ENCODE data around the gene SCP2.

Gene SCP2

DNA sequence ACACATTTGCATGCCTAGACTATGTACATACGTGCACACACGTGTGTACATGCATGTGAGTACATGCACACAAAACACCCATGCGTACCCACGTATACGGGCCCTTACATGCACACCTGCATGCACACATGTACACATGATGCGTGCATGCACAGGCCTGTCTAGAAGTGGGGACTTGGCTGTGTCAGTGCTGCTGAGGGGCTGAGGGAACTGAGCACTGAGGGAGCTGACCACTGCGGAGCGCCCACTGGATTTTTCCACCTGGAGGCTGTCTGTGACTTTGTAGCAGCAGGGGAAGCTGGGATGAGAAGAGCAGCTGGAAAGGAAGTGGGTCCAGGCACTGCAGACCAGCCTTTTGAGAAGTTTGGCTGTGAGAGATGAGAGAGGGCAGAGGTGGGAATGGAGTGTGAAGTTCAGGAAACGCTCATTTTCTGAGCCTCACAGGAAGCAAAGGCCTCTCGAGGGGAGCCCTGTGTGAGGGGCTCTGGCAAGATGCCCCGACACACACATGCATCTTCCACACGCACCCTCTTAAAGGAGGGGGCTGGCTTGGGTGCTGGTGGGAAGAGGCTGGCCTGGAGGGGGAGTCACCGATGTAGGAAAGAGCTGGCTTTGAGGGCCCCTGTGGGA lies 155.9 kb downstream of the SCP2 start:
- DNase-seq (ENCODE audit: low spot score) = no peak

DNA sequence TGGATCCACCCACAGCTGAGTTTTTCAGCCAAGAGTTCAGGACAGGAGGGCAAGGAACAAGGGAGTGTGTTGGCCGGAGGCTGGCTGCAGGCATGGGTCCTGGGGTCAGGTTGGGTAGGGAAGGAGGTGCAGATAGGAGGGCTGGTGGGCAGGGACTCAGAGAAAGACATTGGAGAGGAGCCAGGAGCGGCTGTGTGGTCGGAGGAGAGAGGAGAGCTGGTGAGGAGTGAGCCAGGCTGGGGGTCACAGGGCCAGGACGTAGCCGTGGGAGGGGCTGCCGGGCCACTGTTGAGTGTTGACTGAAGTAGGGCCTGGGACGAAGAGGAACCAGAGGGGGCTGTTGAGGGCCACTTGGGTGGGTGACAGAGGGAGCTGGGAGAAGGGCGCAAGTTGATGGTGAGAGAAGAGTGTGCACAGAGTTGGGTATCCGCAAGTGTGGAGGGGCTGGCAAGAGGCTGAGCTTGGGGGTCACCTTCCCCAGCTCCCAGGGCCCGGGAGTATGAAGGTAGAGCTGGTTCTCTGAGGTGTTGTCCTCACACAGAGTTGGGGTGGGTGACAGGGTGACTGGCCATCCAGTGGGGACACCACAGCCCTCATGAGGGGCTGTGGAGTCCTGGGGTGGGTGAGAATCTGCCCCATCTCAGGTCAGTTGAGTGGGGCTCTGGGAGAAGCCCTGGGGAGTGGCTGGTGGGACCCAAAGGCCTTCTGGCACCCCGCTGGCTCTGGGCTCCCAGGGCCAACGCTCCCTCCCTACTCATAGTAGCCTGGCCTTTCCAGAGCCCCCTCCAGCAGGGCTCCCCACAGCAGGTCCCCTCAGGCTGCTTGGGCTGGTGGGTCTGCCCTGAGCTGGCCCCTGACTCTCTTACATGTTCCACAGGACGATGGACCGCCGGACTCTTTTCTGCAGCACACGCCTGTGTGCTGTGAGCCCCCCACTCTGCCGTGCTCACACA lies 156.8 kb downstream of the SCP2 start:
- DNase-seq (ENCODE audit: low spot score) = no peak

DNA sequence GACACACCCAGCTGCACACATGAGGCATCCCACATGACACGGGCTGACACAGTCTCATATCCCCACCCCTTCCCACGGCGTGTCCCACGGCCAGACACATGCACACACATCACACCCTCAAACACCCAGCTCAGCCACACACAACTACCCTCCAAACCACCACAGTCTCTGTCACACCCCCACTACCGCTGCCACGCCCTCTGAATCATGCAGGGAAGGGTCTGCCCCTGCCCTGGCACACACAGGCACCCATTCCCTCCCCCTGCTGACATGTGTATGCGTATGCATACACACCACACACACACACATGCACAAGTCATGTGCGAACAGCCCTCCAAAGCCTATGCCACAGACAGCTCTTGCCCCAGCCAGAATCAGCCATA lies 157.5 kb downstream of the SCP2 start:
- DNase-seq (ENCODE audit: low spot score) = peak; percentile 28

DNA sequence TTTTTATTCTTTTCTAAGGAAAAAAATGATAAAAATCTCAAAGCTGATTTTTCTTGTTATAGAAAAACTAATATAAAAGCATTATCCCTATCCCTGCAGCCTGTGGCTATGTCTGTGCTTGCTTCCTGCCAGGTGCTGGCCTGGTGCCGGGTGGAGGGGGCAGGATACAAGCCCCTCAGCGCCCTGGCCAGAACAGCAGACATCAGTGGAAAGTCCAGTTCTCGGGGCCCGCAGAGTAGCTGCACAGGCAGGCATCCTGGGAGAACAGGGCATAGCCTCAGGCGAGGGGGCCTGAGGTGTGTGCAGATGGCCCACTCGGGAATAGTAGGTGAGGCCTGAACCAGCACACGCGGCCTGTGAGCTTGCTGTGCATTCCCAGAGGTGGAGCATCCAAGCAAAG lies 158.3 kb downstream of the SCP2 start:
- no peak for DNase-seq (ENCODE audit: low spot score)

DNA sequence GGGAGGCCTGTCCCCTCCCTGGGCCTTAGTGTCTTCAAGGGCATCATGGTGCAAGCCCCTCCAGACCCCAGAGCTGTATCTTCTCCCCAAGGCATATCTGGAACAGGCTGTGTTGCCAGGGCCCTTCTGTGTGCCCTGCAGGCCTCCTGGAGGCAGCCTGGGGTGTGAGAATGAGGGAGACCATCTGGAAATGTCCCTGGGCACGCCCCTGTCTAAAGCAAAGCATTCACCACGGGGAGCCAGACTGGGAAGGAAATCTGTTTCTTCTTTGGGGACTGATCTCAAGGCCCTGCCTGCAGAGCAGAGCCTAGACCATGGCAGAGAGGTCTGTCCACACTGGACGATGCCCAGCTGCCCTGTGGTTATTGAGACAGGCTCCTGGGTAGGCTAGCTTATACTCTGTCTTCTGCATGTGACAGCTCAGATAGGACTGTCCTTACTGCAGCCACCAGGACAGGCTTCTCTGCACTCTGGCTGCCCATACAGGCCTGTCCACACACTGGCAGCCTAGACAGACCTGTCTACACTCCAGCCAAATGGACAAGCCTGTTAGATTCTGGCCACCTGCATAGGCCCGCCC lies 159.5 kb downstream of the SCP2 start:
- DNase-seq (ENCODE audit: low spot score) = no peak

DNA sequence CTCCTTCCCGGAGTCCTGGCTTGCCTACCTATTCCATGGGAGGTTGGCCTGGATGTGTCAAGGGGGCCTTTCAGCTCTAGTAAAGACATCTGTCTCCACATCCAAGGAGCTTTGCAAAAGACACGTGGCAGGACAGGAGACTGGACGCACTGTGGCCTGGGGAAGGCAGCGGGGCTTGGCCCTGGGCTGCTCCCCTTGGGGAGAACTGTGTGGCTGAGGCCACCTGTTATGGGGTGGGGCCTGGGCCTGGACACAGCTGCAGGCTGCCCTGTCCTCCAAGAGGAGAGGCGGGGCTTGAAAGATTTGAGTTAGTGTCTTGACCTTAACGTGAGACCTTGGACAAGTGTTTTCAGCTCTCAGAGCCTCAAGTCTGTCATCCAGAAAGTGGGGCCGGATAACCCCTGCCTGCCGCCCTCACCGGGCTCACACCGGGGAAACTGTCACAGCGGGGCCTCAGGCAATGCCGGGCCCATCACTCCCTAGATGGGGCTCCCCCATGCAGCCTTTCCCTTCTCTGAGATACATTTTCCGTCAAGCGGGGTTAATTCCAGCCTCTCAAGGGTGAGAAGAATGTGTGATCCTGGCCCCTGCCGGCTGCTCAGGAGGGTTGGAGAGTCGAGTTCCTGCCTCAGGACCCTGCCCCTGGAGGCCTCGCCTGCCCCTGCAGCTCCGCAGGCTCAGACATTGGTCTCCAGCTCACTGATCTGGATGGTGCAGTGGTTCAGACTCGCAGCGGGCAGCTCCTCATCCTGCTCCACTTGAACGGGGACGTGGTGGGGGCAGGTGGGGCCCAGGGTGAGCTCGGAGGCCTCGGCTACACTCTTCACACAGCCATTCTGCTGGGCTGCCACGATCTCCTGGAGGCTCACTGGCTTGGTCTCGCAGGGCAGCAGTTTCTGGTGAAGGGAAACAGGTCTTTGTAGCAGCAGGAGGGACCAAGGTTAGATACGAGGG lies 160.5 kb downstream of the SCP2 start:
- no peak for DNase-seq (ENCODE audit: low spot score)

DNA sequence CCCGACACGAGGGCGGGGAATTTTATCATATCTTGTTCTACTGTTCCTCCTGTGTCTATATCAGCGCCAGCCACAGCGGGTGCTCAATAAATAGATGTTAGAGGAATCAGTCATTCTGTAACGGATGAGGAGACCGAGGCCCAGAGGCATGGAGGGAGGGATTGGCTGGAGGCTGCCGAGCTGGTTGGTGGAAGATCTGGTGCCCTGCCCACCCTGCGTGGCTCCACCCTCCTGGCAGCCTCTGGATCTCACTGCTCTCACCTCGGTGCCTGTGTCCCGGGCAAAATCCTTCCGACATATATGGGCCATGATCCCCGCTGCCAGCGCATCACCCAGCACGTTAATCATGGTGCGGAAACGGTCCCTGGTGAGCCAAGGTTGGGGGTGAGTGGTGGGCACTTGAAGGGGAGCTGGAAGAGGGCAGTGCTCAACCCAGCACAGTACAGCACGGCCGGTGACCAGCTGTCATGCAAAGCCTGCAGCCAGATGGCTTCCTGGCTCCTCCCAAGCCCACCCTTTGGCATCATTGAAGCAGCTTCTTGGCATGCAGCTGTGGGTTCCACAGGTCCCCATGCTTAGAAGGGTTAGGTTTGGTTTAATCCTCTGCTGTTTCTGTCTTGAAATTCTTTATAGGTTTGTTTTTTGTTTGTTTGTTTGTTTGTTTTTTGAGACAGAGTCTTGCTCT lies 161.7 kb downstream of the SCP2 start:
- no peak for DNase-seq (ENCODE audit: low spot score)

DNA sequence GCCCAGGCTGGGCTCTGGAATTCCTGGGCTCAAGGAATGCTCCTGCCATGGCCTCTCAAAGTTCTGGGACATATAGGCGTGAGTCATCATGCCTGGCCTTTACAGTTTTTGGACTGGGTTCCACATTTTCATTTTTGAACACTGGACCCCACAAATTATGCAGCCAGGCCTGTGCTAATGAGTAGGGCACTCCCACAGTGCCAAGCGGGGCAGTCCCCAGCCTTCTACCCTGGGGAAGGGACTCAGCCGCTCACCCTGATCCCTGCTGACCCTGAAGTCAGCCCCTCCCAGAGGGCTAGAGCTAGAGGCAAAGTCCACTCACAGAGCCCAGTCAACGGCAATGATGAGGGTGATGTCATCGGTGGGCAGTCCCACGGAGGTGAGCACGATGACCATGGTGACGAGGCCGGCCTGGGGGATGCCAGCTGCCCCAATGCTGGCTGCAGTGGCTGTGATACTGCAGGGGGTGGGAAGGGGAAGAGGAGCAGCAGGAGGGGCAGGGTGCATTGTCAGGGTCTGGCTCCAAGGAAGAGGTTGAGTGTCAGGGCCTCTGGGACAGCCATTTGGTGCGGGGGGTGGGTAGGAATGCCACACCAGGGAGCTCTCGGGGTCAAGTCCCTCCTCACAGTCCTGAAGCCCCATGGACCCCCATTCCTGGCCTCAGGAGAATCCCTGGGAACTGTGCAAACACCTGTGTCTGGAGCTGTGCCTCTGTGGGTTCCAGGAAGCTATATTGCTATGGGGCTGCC lies 162.6 kb downstream of the SCP2 start:
- no peak for DNase-seq (ENCODE audit: low spot score)

DNA sequence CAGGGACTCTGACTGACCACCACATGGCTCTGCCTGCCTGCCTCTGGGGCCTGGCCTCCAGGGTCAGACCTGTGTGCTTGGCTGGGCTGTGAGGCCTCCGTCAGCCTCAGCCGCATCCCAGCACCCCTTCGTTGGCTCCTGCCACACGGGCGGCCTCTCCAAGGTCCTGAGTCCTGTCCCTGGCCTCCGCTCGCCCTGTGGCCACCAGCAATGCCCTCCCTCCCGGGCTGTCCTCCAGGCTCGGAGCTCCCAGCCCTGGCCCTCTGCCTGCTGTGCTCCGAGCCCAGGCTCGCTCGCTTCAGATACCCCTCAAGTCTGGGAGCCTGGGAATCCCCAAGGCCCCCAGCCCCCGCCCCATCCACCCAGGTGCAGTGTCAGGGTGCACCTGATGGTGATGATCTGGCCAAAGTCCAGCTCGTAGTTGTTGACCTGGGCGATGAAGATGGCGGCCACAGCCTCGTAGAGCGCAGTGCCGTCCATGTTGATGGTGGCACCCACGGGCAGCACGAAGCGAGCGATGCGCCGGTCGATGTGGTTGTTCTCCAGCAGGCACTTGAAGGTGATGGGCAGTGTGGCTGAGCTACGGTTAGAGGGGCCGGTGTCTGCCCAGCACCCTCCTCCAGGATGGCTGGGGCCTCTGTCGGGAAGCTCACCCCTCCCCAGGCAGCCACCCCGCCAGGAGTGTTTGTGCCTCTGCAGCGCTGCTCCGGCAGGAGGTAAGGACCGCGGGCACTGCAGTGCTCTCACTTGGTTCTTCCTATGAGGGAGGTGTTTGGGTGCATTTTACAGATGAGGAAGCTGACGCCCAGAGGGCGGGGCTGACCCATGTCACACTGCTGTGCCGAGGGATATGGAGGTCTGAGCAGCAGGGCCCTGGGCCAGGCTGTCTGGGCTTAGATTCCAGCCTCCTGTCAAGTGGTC lies 163.4 kb downstream of the SCP2 start:
- peak; percentile 4 for DNase-seq (ENCODE audit: low spot score)

DNA sequence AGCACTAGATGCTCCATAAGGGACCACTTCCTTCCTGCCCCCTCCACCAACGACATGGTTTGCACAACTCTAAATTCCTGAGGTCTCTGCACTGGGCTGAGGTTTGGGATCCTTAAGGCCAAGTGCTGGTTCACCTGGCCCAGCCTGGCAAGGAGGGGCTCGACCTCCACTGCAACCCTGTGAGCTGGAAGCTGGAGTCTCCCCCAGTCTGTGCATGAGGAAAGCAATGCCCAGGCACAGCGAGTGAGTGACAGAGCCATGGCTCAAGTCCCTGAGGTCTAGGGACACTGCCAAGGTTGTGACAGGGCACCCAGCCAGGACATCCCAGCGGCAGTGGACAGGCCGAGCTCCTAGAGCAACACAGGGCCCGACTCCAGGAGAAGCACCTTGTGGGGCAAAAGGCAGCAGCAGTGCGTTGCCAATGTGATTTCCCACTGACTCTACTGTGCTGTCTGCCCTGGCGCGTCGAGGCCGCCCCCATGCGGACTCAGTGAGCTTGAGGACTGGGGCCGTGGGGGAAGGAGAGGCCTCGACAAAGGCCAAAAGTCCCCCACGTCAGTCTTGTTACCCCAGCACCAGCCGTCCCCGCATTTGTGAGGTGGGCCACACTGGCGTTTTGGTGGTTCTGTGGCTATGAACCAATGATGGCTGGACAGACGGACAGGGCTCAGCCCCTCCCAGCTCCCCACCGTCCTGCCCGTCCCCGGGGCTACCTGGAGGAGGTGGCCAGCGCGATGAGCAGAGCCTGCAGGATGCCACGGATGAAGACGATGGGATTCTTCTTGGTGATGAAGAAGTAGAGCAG lies 165.0 kb downstream of the SCP2 start:
- no peak for DNase-seq (ENCODE audit: low spot score)

DNA sequence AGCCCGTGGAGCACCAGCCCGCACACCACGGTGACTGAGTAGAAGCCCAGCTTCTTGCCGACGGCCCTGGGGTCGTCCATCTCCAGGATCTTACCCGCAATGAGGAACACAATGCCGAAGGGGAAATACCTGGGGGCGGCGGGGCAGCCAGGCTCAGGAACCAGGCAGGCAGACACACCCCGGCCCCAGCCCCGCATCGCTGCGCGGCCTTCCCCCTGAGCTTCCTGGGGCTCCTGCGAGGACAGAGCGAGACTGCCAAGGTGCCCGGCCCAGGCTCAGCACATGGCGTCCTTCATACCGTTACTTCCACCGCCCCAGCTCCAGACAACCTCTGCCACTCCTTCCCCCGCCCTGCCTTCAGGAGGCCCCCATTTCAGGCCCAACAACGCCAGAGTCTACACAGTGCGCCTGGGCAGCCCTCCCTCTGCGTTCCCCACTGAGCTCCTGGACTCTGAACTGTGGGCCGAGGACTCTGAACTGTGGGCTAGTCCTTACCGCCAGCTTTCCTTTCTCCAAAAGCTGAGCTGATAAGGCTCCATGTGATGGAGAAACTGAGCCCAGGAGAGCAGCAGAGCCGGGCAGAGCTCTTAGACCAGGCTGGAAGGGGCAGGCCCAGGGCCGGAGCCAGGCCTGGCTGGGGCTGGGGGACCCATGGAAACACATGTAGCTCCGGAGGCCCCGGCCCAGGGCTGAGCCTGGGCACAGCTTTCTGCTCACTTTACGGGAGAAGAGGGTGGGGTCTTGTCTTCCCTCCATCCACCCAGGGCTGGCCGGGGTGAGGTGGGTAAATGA lies 165.8 kb downstream of the SCP2 start:
- DNase-seq (ENCODE audit: low spot score) = no peak

DNA sequence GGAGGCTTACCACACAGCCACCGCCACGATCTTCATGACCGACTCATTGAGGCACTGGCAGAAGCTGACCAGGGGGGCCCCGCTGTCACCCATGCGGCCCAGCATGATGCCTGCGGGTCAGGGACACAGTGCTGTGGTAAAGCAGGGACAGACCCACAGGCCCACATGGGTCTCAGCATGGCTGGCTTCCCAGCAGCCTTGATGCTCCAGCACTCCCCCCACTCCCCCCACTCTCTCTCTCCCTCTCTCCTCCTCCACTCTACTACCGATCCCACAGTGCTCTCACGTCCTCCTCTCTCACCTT lies 166.3 kb downstream of the SCP2 start:
- no peak for DNase-seq (ENCODE audit: low spot score)

DNA sequence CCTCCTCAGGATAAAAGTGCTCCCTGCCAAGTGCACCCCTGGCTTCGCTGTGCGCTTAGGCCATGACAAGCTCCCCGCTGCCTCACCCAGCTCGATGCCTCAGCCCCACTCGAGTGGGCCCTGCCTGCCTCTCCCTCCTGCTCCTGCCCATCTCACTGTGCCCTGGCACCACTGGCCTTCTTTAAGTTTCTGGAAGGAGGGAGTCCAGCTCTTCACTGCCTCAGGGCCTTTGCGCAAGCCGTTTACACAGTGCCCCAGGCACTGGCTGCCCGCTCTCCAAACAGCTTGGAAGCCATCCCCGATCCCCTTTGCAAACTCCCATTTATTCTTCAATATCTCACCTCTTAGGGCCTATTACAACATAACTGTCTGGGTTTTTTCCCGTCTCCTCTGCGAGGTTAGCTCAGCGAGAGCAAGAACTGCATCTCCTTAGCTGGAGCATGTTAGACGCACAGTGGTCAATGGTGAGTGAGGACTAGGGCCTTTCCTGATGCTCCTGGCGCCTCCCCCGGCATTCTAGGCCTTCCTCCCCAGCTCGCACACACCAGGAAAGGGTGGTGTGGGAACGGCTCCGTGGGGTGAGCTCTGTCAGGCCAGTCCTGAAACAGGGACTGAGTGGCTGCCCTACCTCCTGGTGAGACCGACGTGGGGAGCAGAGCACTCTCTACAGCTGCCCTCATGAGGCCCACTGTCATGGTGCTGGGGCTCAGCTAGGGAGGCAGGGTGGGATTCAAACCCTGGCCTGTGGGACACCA lies 166.9 kb downstream of the SCP2 start:
- DNase-seq (ENCODE audit: low spot score) = no peak

DNA sequence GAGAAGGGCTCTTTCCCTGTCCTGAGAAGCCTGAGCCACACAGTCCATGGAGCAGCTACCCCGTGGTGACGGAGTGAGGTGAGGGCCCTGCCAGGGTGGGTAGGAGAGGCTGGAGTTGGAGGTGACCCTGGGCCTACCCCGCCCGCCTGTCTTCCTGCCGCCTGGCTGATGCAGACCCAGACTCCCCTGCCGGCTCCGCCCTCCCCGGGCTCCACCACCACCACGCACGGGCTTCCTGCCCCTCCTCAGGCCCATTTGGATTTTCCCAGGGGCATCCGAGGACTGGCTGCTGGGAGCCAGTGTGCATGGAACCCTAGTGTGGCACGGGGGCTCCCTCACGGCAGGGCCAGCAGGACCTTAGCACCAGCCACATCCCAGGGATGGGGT lies 167.4 kb downstream of the SCP2 start:
- DNase-seq (ENCODE audit: low spot score) = no peak

Data from CD4-positive, alpha-beta T cell treated with Interleukin-15 for 4 hours (primary cell).